K562 (cell line): ENCODE data around the gene MFAP2. TPM values are rescaled to one million over a fixed set of nuclear protein-coding genes. Genes with fewer than 3 reads are reported as not detected.

ENCODE experiments used
- polyA plus RNA-seq, 8 experiments: library from polyadenylated mRNA; depleted of rRNA in 4 of 8; stranded (reverse) in 5 of 8; unstranded in 3 of 8; fragments of >200 nt; fragmentation: Nextera tagmentation in 2 of 8; fragmentation: Illumina TruSeq in 1 of 8; extraction: Ambion mirVana in 2 of 8; extraction: Trizol in 1 of 8; gene quantifications; 2 replicates each; pipeline versions ENCODE4 v1.2.1 to v1.2.3, GENCODE V29; 2011 to 2014; ENCODE audit warnings: inconsistent platforms in 1 of 8, missing spikeins in 1 of 8
- total RNA-seq, 7 experiments: library from RNA; depleted of rRNA in 6 of 7; stranded (reverse); fragments of >200 nt in 6 of 7; fragmentation: Illumina TruSeq in 2 of 7; extraction: Trizol in 2 of 7; gene quantifications; 2 replicates each; pipeline versions ENCODE4 v1.2.1 to v1.2.3, GENCODE V29; 2011 to 2021; ENCODE audit warnings: low replicate concordance in 1 of 7

MFAP2 gene
- total and polyA plus RNA-seq, 9 of the 15 experiments (the other 6 are each of a cell fraction or from before 2014, with no cell fraction given): not detected

Other genes starting within 250 kb of the MFAP2 start
- gene RNU1-4, start 240.1 kb downstream of the MFAP2 start, total RNA-seq (2014; rRNA removed): under 0.01 TPM in 2 replicates
- gene RNU1-4, start 240.1 kb downstream of the MFAP2 start, total RNA-seq (2014; rRNA removed; fragmentation: Illumina TruSeq; extraction: Trizol): 28,565 and 32,823 TPM in 2 replicates
- gene RNU1-4, start 240.1 kb downstream of the MFAP2 start, total RNA-seq (2015; rRNA removed; fragmentation: Illumina TruSeq; extraction: Trizol): 20,456 and 27,045 TPM in 2 replicates
- gene RNU1-4, start 240.1 kb downstream of the MFAP2 start, total RNA-seq (2021): 2,231 and 2,538 TPM in 2 replicates
- 83.9 TPM in 1 of 2 replicates, not detected in the other for gene RNU1-4, start 240.1 kb downstream of the MFAP2 start, polyA plus RNA-seq (2011; rRNA removed)
- not detected in 2 replicates for gene RNU1-4, start 240.1 kb downstream of the MFAP2 start, polyA plus RNA-seq (2014; fragmentation: Illumina TruSeq; extraction: Trizol)
- 1 to 10 TPM in 1 of 2 experiments, not detected in 1; 3.0 TPM for gene RNU1-4, start 240.1 kb downstream of the MFAP2 start, polyA plus RNA-seq (2014; fragmentation: Nextera tagmentation; extraction: Ambion mirVana)
- not detected in 2 replicates for gene RNU1-4, start 240.1 kb downstream of the MFAP2 start, polyA plus RNA-seq (2014; rRNA removed)
- gene RNU1-2, start 84.6 kb downstream of the MFAP2 start, total RNA-seq (2014; rRNA removed): under 0.01 TPM in 2 replicates
- 28,565 and 32,823 TPM in 2 replicates for gene RNU1-2, start 84.6 kb downstream of the MFAP2 start, total RNA-seq (2014; rRNA removed; fragmentation: Illumina TruSeq; extraction: Trizol)
- gene RNU1-2, start 84.6 kb downstream of the MFAP2 start, total RNA-seq (2015; rRNA removed; fragmentation: Illumina TruSeq; extraction: Trizol): 20,456 and 27,045 TPM in 2 replicates
- 2,231 and 2,538 TPM in 2 replicates for gene RNU1-2, start 84.6 kb downstream of the MFAP2 start, total RNA-seq (2021)
- 83.9 TPM in 1 of 2 replicates, not detected in the other for gene RNU1-2, start 84.6 kb downstream of the MFAP2 start, polyA plus RNA-seq (2011; rRNA removed)
- not detected in 2 replicates for gene RNU1-2, start 84.6 kb downstream of the MFAP2 start, polyA plus RNA-seq (2014; fragmentation: Illumina TruSeq; extraction: Trizol)
- 1 to 10 TPM in 1 of 2 experiments, not detected in 1; 3.0 TPM for gene RNU1-2, start 84.6 kb downstream of the MFAP2 start, polyA plus RNA-seq (2014; fragmentation: Nextera tagmentation; extraction: Ambion mirVana)
- gene RNU1-2, start 84.6 kb downstream of the MFAP2 start, polyA plus RNA-seq (2014; rRNA removed): not detected in 2 replicates
- gene CROCC, start 58.7 kb downstream of the MFAP2 start, total RNA-seq (2014; rRNA removed): 6.3 and 9.7 TPM in 2 replicates
- gene CROCC, start 58.7 kb downstream of the MFAP2 start, total RNA-seq (2014; rRNA removed; fragmentation: Illumina TruSeq; extraction: Trizol): 1.9 and 3.0 TPM in 2 replicates
- gene CROCC, start 58.7 kb downstream of the MFAP2 start, total RNA-seq (2015; rRNA removed; fragmentation: Illumina TruSeq; extraction: Trizol): 7.3 and 7.6 TPM in 2 replicates
- 9.3 and 10.4 TPM in 2 replicates for gene CROCC, start 58.7 kb downstream of the MFAP2 start, total RNA-seq (2021)
- 8.6 and 15.2 TPM in 2 replicates for gene CROCC, start 58.7 kb downstream of the MFAP2 start, polyA plus RNA-seq (2011; rRNA removed)
- 7.8 and 8.4 TPM in 2 replicates for gene CROCC, start 58.7 kb downstream of the MFAP2 start, polyA plus RNA-seq (2014; fragmentation: Illumina TruSeq; extraction: Trizol)
- gene CROCC, start 58.7 kb downstream of the MFAP2 start, polyA plus RNA-seq (2014; fragmentation: Nextera tagmentation; extraction: Ambion mirVana): under 1 TPM; 0.17 TPM
- gene CROCC, start 58.7 kb downstream of the MFAP2 start, polyA plus RNA-seq (2014; rRNA removed): 14.4 and 15.4 TPM in 2 replicates
- 23.9 and 40.2 TPM in 2 replicates for gene ATP13A2, start 31.3 kb upstream of the MFAP2 start, total RNA-seq (2014; rRNA removed)
- 7.8 and 9.9 TPM in 2 replicates for gene ATP13A2, start 31.3 kb upstream of the MFAP2 start, total RNA-seq (2014; rRNA removed; fragmentation: Illumina TruSeq; extraction: Trizol)
- gene ATP13A2, start 31.3 kb upstream of the MFAP2 start, total RNA-seq (2015; rRNA removed; fragmentation: Illumina TruSeq; extraction: Trizol): 15.5 and 16.3 TPM in 2 replicates
- 48.3 and 56.3 TPM in 2 replicates for gene ATP13A2, start 31.3 kb upstream of the MFAP2 start, total RNA-seq (2021)
- gene ATP13A2, start 31.3 kb upstream of the MFAP2 start, polyA plus RNA-seq (2011; rRNA removed): 10.5 and 27.2 TPM in 2 replicates
- gene ATP13A2, start 31.3 kb upstream of the MFAP2 start, polyA plus RNA-seq (2014; fragmentation: Illumina TruSeq; extraction: Trizol): 22.0 and 35.5 TPM in 2 replicates
- gene ATP13A2, start 31.3 kb upstream of the MFAP2 start, polyA plus RNA-seq (2014; fragmentation: Nextera tagmentation; extraction: Ambion mirVana): under 1 TPM; 0.36 to 0.45 TPM
- 26.3 and 28.5 TPM in 2 replicates for gene ATP13A2, start 31.3 kb upstream of the MFAP2 start, polyA plus RNA-seq (2014; rRNA removed)
- 351 and 360 TPM in 2 replicates for gene SDHB, start 73.4 kb upstream of the MFAP2 start, total RNA-seq (2014; rRNA removed)
- gene SDHB, start 73.4 kb upstream of the MFAP2 start, total RNA-seq (2014; rRNA removed; fragmentation: Illumina TruSeq; extraction: Trizol): 396 and 465 TPM in 2 replicates
- gene SDHB, start 73.4 kb upstream of the MFAP2 start, total RNA-seq (2015; rRNA removed; fragmentation: Illumina TruSeq; extraction: Trizol): 365 and 377 TPM in 2 replicates
- 263 and 299 TPM in 2 replicates for gene SDHB, start 73.4 kb upstream of the MFAP2 start, total RNA-seq (2021)
- 453 and 554 TPM in 2 replicates for gene SDHB, start 73.4 kb upstream of the MFAP2 start, polyA plus RNA-seq (2011; rRNA removed)
- gene SDHB, start 73.4 kb upstream of the MFAP2 start, polyA plus RNA-seq (2014; fragmentation: Illumina TruSeq; extraction: Trizol): 373 and 453 TPM in 2 replicates
- 100 to 1,000 TPM; 207 to 339 TPM for gene SDHB, start 73.4 kb upstream of the MFAP2 start, polyA plus RNA-seq (2014; fragmentation: Nextera tagmentation; extraction: Ambion mirVana)
- gene SDHB, start 73.4 kb upstream of the MFAP2 start, polyA plus RNA-seq (2014; rRNA removed): 390 and 400 TPM in 2 replicates
- gene PADI2, start 138.8 kb upstream of the MFAP2 start, total RNA-seq (2014; rRNA removed): not detected in 2 replicates
- gene PADI2, start 138.8 kb upstream of the MFAP2 start, total RNA-seq (2014; rRNA removed; fragmentation: Illumina TruSeq; extraction: Trizol): not detected in 2 replicates
- gene PADI2, start 138.8 kb upstream of the MFAP2 start, total RNA-seq (2015; rRNA removed; fragmentation: Illumina TruSeq; extraction: Trizol): not detected in 2 replicates
- 0.11 and 0.13 TPM in 2 replicates for gene PADI2, start 138.8 kb upstream of the MFAP2 start, total RNA-seq (2021)
- gene PADI2, start 138.8 kb upstream of the MFAP2 start, polyA plus RNA-seq (2011; rRNA removed): 0.01 TPM in 2 replicates
- gene PADI2, start 138.8 kb upstream of the MFAP2 start, polyA plus RNA-seq (2014; fragmentation: Illumina TruSeq; extraction: Trizol): not detected in 2 replicates
- under 1 TPM; 0.01 TPM for gene PADI2, start 138.8 kb upstream of the MFAP2 start, polyA plus RNA-seq (2014; fragmentation: Nextera tagmentation; extraction: Ambion mirVana)
- not detected in 2 replicates for gene PADI2, start 138.8 kb upstream of the MFAP2 start, polyA plus RNA-seq (2014; rRNA removed)
- not detected in 2 replicates for gene PADI1, start 224.5 kb upstream of the MFAP2 start, total RNA-seq (2014; rRNA removed)
- gene PADI1, start 224.5 kb upstream of the MFAP2 start, total RNA-seq (2014; rRNA removed; fragmentation: Illumina TruSeq; extraction: Trizol): not detected in 2 replicates
- gene PADI1, start 224.5 kb upstream of the MFAP2 start, total RNA-seq (2015; rRNA removed; fragmentation: Illumina TruSeq; extraction: Trizol): not detected in 2 replicates
- gene PADI1, start 224.5 kb upstream of the MFAP2 start, total RNA-seq (2021): not detected in 2 replicates
- not detected in 2 replicates for gene PADI1, start 224.5 kb upstream of the MFAP2 start, polyA plus RNA-seq (2011; rRNA removed)
- gene PADI1, start 224.5 kb upstream of the MFAP2 start, polyA plus RNA-seq (2014; fragmentation: Illumina TruSeq; extraction: Trizol): not detected in 2 replicates
- gene PADI1, start 224.5 kb upstream of the MFAP2 start, polyA plus RNA-seq (2014; fragmentation: Nextera tagmentation; extraction: Ambion mirVana): not detected
- not detected in 2 replicates for gene PADI1, start 224.5 kb upstream of the MFAP2 start, polyA plus RNA-seq (2014; rRNA removed)